IPS-18a (cell line): ENCODE results near the gene HPSE.

Experiments
- H3K27ac ChIP-seq: one replicate; pipeline ENCODE4 v1.5.1; 2013; ENCODE audit warnings: low read length
- H3K27me3 ChIP-seq: one replicate; pipeline ENCODE4 v1.6.1; 2013; ENCODE audit warnings: mild to moderate bottlenecking, low read length; ENCODE audit not compliant: control insufficient read depth, insufficient read depth
- H3K36me3 ChIP-seq: one replicate; pipeline ENCODE4 v1.6.1; 2013; ENCODE audit warnings: low read depth, low read length; ENCODE audit not compliant: control insufficient read depth
- H3K4me1 ChIP-seq: one replicate; pipeline ENCODE4 v1.6.1; 2013; ENCODE audit warnings: low read depth, low read length; ENCODE audit not compliant: control insufficient read depth
- H3K4me3 ChIP-seq: one replicate; pipeline ENCODE4 v1.5.1; 2013; ENCODE audit warnings: low read length
- H3K9ac ChIP-seq: one replicate; pipeline ENCODE4 v1.6.1; 2013; ENCODE audit warnings: mild to moderate bottlenecking, low read length, moderate library complexity
- H3K9me3 ChIP-seq: one replicate; pipeline ENCODE4 v1.6.1; 2013; ENCODE audit warnings: low read depth, low read length; ENCODE audit not compliant: control insufficient read depth

The HPSE gene

DNA sequence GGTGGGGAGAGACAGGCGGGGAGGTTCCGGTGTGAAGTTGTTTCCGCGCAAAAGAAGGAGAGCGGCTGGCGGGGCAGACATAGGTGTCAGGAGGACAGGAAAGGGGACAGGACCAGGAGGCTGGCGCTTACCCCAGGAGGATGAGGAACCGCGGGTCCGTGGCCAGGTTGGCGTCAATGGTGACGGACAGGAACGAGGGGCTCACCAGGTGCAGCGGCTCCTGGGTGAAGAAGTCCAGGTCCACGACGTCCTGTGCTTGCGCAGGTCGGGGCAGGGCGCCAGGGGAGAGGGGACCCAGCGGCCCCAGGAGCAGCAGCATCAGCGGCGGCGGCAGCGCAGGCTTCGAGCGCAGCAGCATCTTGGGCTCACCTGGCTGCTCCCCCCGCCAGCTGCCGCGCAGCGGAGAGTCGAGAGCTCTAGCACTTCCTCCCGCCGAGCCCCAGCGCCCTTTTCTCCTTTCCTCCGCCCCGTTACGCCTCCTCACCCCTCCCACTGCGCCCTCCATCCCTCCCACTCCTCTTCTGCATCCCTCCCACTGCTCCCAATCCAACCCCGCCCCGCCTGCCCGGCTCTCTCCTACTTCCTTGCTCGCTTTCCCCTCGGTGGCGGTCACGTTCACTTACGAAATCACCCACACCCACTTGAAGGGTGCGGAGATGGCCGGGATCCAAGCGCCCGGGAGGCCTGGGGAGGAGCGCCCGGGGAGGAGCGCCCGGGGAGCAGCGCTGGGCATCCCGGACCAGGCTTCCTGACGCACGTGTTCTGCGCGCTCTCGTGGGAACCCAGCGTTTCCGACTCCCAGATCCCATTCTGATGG is at the start of gene HPSE:
TSS of gene HPSE (minus strand) at position 424 of the 817 bp plus-strand sequence. CDS start at position 358, 66 bp downstream.
- H3K27ac ChIP-seq, result no peak within 1 kb of the TSS
- peaks cover 45% of the 10 kb centered on the region for H3K27me3 ChIP-seq
- peak within 1 kb of the TSS; percentile 80 for H3K4me3 ChIP-seq
- H3K4me1 ChIP-seq, result no peaks in the 10 kb centered on the region
- no peaks in the 10 kb centered on the region for H3K36me3 ChIP-seq
- H3K9ac ChIP-seq, result peak within 1 kb of the TSS; percentile 20
- H3K9me3 ChIP-seq, result no peaks in the 10 kb centered on the region

DNA sequence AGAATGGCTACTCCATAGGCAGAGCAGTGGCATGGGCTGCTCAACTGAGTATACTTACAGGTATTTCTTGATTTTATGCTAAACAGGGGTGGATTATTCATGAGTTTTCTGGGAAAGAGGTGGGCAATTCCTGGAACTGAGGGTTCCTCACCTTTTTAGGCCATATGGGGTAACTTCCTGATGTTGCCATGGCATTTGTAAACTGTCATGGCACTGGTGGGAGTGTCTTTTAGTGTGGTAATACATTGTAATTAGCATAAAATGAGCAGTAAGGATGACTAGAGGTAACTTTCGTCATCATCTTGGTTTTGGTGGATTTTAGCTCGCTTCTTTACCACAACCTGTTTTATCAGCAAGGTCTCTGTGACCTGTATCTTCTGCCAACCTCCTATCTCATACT is 48.2 kb upstream of the HPSE start:
- Histone ChIP-seq H3K4me1 (peaks cover 10% of the 10 kb centered on the region), H3K27me3 (peaks cover 12% of the 10 kb centered on the region), H3K9ac (no peak overlapping the region), H3K4me3 (no peak overlapping the region), H3K27ac (no peak overlapping the region), H3K36me3 (no peaks in the 10 kb centered on the region), H3K9me3 (peaks cover 9% of the 10 kb centered on the region)

DNA sequence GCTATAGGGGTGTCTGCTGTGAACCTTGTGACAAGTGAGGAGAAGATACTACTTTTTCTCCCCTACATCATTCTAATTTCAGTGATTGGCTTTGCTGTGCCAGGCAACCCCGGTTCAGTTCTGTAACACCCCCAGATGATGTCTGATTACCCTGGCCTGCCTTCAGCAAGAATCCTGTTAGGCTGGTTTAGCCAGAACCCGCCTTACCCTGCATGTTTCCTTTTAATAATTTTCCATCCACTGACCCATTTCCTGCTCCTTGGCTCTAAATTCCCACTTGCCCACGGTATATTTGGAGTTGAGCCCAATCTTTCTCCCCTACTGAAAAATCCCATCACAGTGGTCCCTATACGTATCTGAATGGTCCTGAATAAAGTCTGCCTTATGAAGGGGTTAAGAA is 46.5 kb upstream of the HPSE start:
- Histone ChIP-seq H3K27ac (no peak overlapping the region), H3K9ac (no peak overlapping the region), H3K36me3 (no peaks in the 10 kb centered on the region), H3K4me1 (no peaks in the 10 kb centered on the region), H3K9me3 (peaks cover 9% of the 10 kb centered on the region), H3K27me3 (no peaks in the 10 kb centered on the region), H3K4me3 (no peak overlapping the region)

DNA sequence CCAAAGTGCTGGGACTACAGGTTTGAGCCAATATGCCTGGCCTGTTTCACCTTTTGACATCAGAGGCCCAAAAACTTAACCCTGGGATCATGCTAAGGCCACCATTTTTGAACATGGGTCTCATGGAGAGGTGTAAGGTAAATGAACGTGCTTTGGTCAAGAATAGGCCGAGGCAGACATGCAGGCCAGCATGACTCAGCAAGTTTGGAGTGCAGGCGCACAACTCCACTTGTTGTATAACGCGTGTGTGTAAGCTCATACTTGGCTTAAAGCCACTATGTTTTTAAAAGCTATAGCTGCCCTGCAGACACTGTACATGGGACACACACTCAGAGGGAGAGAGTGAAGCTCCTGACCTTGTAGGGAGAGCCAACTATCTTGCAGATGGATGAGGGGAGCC is 43.8 kb upstream of the HPSE start:
- Histone ChIP-seq H3K36me3 (no peaks in the 10 kb centered on the region), H3K27ac (no peak overlapping the region), H3K4me3 (no peak overlapping the region), H3K27me3 (no peaks in the 10 kb centered on the region), H3K9me3 (peaks cover 9% of the 10 kb centered on the region), H3K4me1 (no peaks in the 10 kb centered on the region), H3K9ac (no peak overlapping the region)

DNA sequence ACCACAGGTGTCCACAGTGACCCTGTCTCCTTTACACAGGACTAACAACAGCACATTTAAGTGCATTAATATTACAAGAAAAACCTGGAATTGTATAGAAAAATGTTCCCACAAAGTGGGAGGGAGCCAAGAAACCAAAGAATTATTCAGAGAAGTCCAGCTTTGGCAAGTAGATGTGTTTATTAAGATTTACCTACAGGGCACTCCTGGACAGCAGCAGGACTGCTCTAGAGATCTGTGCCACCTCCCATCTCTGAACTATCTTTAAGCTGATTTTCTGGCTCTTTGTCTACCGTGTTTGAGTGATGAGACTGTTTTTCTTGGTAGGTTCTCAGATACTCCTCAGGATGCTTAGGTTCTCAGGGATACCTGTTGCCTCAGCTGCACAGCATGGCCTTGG is 38.3 kb upstream of the HPSE start:
- Histone ChIP-seq H3K9ac (no peak overlapping the region), H3K4me3 (no peak overlapping the region), H3K27me3 (no peaks in the 10 kb centered on the region), H3K9me3 (no peaks in the 10 kb centered on the region), H3K36me3 (no peaks in the 10 kb centered on the region), H3K4me1 (no peaks in the 10 kb centered on the region), H3K27ac (no peak overlapping the region)

DNA sequence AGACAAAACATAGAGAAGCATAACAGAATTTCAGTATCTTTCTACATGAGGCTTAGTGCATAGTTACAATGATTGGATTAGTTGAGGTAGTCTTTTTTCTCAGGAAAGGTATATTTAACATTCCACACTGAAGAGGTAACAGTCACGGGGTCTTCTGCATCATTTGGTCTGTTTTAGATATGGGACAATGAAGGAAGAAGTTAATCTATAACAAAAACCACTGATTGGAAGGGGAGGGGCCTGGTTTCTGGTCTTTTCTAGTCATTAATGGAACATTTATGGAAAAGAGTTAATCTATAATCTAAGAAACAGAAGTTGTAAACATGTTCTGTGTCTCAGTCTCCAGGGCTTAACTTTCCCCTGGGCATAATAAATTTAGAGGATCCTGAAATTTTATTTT is 37.3 kb upstream of the HPSE start:
- Histone ChIP-seq H3K36me3 (no peaks in the 10 kb centered on the region), H3K4me3 (no peak overlapping the region), H3K9me3 (no peaks in the 10 kb centered on the region), H3K4me1 (no peaks in the 10 kb centered on the region), H3K9ac (no peak overlapping the region), H3K27ac (no peak overlapping the region), H3K27me3 (no peaks in the 10 kb centered on the region)

DNA sequence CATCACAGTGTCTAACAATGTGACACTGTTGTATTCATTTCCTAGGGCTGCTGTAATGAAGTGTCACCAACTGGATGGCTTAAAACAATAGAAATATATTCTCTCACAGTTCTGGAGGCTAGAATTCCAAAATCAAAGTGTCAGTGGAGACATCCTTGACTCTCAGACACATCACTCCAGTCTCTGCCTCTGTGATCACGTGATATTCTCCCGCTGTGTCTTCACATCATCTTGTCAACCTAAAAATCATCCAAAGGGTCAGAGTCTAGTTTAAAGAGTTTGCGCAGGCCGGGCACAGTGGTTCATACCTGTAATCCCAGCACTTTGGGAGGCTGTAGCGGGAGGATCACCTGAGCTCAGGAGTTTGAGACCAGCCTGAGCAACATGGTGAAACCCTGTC is 36.6 kb upstream of the HPSE start:
- Histone ChIP-seq H3K36me3 (no peaks in the 10 kb centered on the region), H3K27ac (no peak overlapping the region), H3K9me3 (no peaks in the 10 kb centered on the region), H3K27me3 (no peaks in the 10 kb centered on the region), H3K4me3 (no peak overlapping the region), H3K4me1 (no peaks in the 10 kb centered on the region), H3K9ac (no peak overlapping the region)

DNA sequence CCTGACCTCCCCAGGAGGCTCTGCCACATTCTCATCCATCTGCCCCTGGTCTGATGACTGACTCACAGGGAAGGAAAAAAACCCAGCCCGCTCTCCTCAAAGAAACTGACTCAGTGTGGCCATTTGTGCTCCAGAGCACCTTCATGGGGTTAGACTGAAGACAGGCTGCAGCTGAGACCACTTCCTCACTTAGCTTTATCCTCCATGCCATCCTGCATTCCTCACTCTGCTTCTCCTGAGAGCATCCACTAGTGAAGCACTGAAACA is 35.9 kb upstream of the HPSE start:
- no peak overlapping the region for H3K27ac ChIP-seq
- no peaks in the 10 kb centered on the region for H3K36me3 ChIP-seq
- H3K27me3 ChIP-seq, result no peaks in the 10 kb centered on the region
- no peak overlapping the region for H3K9ac ChIP-seq
- H3K4me3 ChIP-seq, result no peak overlapping the region
- no peaks in the 10 kb centered on the region for H3K9me3 ChIP-seq
- no peaks in the 10 kb centered on the region for H3K4me1 ChIP-seq

DNA sequence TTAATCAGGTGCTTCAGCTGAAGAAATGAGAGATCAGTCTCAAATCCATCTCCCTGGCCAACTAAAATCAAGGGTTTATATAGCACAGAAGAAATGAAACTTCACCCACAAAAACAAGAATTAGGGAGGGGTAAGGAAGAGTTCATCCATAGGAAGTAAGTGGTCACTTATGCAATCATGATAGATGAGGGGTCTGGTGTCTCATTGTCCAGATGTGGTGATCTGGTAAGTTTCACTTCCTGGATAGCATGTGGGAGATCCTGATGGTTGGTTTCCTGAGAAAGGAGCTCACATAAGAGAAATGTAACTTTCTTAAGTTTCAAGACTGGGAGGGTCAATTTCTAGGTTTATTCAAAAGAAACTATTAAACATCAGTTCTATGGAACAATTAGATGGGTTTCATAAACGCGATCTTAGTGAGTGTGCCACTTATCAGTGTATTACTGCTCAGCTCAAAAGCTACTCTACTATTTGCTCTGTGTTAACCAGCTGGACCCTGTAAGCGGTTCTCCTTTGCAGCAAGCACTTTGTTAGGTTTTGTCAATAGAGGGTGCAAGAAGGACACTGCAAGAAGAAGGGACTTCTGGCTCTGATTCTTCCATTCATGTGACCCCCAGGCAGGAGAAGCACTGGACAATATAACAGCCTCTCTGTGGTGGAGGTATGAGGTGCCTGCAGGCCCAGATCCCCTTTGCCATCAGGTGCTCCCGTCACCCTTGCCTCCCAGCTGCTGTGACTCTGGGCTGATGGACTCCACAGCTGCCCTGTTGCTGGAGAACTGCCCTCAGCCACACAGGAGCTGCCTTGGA is 35.4 kb upstream of the HPSE start:
- Histone ChIP-seq H3K4me1 (no peaks in the 10 kb centered on the region), H3K27me3 (no peaks in the 10 kb centered on the region), H3K4me3 (no peak overlapping the region), H3K27ac (no peak overlapping the region), H3K9me3 (no peaks in the 10 kb centered on the region), H3K9ac (no peak overlapping the region), H3K36me3 (no peaks in the 10 kb centered on the region)

DNA sequence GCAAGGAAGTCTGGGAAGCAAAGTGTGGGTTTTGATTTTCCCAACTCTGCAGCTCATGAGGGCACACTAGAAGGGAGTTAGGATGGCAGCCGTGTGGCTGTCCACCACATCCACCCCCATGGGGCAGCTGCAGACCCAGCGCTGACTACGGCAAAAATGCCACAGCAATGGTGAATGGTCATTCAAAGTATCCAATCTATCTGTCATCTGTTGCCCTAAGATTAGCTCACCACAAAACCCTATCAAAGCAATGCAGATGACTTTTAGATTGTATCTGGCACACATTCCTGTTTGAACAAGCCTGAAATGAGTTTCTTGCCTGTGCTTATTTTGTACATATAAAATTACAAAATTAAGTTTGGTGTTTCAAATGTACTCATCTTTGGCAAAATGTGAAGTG is 29.7 kb upstream of the HPSE start:
- H3K4me1 ChIP-seq, result peaks cover 10% of the 10 kb centered on the region

DNA sequence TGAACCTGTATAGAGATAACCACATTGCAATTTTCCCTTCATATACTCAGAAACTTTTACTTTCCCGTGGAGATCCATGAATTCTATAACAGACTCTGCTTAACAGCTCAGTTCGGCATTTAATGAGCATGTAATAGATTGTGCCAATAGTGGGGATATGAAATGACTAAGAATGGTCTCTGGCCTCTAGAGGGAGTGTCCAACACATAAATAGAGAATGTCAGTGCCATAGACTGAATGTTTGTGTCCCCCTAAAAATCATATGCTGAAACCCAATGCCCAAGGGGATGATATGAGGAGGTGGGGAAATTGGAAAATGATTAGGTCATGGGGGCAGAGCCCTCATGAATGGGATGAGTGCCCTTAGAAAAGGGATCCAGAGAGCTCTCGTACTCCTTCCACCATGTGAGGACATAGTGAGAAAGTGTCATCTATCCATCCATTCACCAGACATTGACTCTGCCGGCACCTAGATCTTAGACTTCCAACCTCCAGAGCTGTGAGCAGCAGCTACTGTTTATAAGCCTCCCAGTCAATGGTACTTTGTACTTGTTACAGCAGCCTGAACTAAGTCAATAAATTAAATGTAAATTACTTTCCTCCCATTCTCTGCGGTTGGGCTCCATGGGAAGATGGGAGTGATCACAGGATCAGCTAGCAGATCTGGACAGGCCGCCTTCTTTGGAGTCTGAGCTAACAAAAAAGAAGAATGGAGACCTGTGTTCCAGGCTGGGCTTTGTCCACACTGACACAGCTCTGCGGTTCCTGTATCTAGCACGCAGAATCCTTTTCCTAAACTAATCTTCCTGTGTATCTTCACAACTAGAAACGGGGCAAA is 28.1 kb upstream of the HPSE start:
- Histone ChIP-seq H3K4me3 (no peak overlapping the region), H3K36me3 (no peaks in the 10 kb centered on the region), H3K27me3 (no peaks in the 10 kb centered on the region), H3K27ac (no peak overlapping the region), H3K9me3 (no peaks in the 10 kb centered on the region), H3K9ac (peak overlapping the region; percentile 28), H3K4me1 (peaks cover 10% of the 10 kb centered on the region)

More for the DNA sequence above, 29.7 kb upstream of the HPSE start:
- H3K36me3 ChIP-seq, result no peaks in the 10 kb centered on the region
- no peaks in the 10 kb centered on the region for H3K27me3 ChIP-seq
- no peaks in the 10 kb centered on the region for H3K9me3 ChIP-seq
- H3K27ac ChIP-seq, result no peak overlapping the region
- H3K9ac ChIP-seq, result no peak overlapping the region
- no peak overlapping the region for H3K4me3 ChIP-seq
